ENCODE measurements around the gene GLT1D1.

GRCh38 chr12:128995619-128996018 lies 142.3 kb downstream of the GLT1D1 start:
- TF ChIP-seq YY1 (IDR thresholded peaks at IDR 0.05; ENCODE audit: low read depth) (no peak), ZBTB7A (IDR thresholded peaks at IDR 0.05; ENCODE audit: low read depth) (no peak), CEBPB (IDR thresholded peaks at IDR 0.05) (no peak)
